ENCODE results near the gene MAN1A1.

Gene MAN1A1

GRCh38 chr6:119267126-119267905 is 82.2 kb downstream of the MAN1A1 start:
- peak in 1 of 5 donors; percentile 13 for DNase-seq

- no peak for DNase-seq
These were observed 84.6 kb downstream of the MAN1A1 start for GRCh38 chr6:119264854-119265397.

GRCh38 chr6:119262612-119263011 is 86.9 kb downstream of the MAN1A1 start:
- DNase-seq: no peak

- DNase-seq: no peak
These were observed 87.6 kb downstream of the MAN1A1 start for GRCh38 chr6:119261944-119262284.

DNA sequence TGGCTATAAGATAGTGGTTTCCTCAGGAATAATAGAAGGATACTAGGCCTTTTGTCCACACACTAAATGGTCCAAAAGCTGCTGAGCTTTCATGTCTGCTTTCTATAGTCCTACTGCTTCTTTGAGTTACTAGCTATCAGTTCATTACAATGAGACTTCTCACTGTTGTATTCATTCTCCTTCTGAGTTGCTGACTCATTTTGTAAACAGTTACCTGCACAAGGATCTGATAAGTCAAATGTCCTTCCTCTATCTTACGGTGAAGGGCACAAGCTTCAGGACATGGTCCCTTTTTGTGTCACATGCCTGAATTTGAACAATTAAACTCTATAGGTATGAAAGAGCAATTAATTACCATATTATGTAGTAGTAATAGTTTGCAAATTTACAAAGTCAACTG is 90.5 kb downstream of the MAN1A1 start:
- peak in 1 of 5 donors; percentile 10 for DNase-seq

- no peak for DNase-seq
These were observed 91.8 kb downstream of the MAN1A1 start for GRCh38 chr6:119257726-119258125.

DNA sequence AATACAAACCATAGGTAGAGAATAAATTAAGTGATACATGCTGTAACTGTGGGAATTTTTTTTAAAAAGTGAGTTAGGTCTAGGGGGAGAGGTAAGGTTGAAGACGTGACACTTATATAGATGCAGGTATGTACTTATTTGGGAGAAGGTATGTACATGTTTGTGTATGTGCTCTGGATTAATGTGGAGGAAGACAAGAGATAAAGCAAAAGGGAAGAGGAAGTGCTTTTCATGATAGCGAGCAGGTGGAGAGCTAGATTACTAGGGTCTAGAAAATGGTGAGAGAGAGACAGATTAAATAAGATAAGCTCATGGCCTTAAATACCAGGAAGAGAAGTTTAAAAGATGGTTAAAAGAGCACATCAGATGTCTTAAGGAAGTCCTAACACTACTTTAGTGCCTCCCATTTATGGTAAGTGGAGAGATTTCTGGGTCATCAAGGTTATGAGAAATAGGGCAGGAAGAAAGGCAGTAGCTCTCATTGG is 92.5 kb downstream of the MAN1A1 start:
- no peak for DNase-seq

DNA sequence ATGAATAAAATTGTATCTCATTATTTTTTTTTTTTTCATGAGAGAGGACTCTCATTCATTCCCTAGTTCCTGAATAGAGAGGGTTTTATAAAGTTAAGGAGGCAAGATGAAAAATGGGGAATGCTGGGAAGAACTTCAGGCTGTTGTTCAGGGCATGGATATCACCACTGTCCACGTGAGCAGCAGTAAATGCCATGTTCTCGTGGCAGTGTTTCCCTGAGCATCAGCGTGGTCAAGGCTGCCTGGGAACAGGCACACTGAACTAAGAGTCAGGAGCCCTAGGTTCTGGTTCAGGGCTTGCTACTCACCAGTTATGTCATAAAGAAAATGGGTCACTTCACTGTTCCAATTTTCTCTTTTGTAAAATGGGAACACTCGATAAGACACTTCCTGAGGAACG is 93.2 kb downstream of the MAN1A1 start:
- DNase-seq: no peak

DNA sequence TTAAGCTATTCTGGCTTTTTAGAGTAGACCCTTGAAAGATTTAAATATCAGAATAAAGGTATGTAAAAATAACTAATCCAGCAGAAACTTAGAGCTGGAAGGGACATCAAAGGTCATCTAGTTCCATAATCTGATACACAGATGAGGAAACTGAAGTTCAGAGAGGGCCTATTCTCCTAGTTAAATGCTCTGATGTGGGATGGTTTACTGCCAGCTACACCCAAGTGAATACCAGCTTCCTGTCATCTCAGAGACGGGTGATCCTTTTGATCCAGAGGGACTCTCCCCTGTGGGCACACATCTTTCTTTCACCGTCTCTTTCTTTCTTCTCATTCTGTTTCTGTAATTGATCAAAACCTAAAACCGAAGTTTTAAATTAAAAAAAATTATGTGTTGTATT is 94.1 kb downstream of the MAN1A1 start:
- DNase-seq: no peak

- DNase-seq: no peak
These were observed 99.5 kb downstream of the MAN1A1 start for GRCh38 chr6:119250036-119250435.

- no peak for DNase-seq
These were observed 100.2 kb downstream of the MAN1A1 start for GRCh38 chr6:119249319-119249718.

DNA sequence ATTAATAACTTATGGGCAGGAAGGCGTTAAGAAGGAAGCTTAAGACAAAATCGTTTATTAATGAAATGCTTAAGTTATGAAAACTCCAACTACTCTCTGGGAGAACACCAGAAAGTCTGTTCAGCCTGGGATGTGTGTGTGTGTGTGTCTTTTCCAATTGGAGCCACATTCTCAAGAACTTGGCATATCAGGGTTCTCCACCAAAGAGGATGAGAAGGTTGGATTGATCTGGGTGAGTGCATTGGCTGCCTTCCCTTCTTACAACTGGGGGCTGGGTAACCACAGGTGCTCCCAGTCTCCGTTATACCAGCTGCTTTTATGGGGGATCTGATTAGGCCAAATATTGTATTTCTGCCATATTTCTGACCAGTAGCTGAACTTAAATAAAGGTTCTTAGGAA is 102.1 kb downstream of the MAN1A1 start:
- DNase-seq: no peak

DNA sequence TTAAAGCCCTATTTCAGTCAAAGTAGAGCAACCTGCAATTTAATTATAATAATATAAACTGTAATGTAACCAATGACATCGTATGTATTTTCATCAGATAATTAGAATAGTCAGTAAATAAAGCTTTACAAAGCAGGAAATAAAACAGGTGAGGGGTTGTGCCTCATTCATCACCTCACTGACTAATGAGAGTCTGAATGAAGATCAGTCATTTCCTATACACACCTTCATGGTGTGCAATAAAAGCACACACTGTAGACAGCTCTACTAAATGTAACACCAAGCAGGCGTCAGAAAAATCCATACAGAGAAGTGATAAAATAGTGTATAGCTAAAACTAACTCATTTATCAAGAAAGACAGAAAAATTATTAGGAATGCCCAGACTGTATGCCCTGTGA is 105.9 kb downstream of the MAN1A1 start:
- DNase-seq: no peak

GRCh38 chr6:119243037-119243436 is 106.5 kb downstream of the MAN1A1 start:
- no peak for DNase-seq

DNA sequence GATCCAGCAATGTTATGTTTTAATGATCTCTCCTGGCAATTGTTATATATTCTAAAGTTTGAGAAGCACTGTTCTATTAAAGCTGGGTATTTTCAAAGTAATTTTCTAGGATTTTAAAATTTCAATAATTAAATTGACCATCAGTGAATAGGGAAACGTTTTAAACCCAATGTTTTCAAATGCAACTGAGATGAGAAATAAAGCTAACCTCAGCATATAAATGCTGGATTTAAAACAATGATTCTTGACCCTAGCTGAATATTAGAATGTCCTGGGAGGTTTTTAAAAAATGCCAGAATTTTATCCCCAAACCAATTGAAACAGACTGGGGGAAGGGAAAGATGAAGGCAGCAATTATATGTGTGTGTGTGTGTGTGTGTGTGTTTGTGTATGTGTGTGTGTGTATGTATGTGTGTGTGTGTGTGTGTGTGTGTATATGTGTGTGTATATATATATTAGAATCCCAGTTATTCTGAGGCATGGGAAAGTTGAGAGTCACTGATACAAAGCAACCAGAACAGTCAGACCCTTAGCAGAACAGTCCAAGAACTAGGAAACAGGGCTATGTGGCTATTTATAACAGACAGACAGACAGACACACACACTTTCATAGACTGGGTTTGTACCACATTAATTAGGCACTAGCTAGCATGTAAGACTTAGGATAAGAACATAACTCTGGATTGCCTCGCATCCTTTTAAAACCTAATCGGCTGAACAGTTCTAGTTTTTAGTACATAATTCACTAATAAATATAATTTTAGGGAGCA is 107.8 kb downstream of the MAN1A1 start:
- DNase-seq: no peak

DNA sequence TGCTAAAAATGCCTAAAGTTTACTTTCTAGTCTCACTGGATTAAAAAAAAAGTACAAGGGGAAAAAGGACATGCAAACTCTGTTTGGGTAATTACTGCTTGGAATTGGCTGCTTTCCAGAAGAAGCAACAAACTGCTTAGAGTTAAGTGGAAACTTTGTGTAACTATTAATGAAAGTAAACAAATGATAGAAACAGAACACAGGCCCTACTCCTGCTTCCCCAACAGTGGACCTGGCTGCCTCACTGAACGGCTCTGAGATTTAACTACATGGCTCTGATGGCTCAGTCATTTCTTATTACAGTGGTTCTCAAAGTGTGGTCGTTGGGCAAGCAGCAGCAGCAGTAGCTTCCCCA is 108.5 kb downstream of the MAN1A1 start:
- no peak for DNase-seq

- no peak for DNase-seq
These were observed 109.1 kb downstream of the MAN1A1 start for GRCh38 chr6:119240257-119241110.

GRCh38 chr6:119237177-119237715 is 112.3 kb downstream of the MAN1A1 start:
- no peak for DNase-seq

GRCh38 chr6:119234941-119235340 is 114.6 kb downstream of the MAN1A1 start:
- DNase-seq: no peak

GRCh38 chr6:119234457-119234856 is 115.1 kb downstream of the MAN1A1 start:
- DNase-seq: no peak

- DNase-seq: no peak
These were observed 116.1 kb downstream of the MAN1A1 start for GRCh38 chr6:119233312-119233984.

GRCh38 chr6:119231394-119231793 is 118.2 kb downstream of the MAN1A1 start:
- DNase-seq: no peak
